ENCODE measurements around the gene NCKAP5.

- no peak for TF ChIP-seq CTCF (IDR thresholded peaks at IDR 0.05; ENCODE audit: low read depth, low read length, missing input control)
- TF ChIP-seq, protein P1, sequence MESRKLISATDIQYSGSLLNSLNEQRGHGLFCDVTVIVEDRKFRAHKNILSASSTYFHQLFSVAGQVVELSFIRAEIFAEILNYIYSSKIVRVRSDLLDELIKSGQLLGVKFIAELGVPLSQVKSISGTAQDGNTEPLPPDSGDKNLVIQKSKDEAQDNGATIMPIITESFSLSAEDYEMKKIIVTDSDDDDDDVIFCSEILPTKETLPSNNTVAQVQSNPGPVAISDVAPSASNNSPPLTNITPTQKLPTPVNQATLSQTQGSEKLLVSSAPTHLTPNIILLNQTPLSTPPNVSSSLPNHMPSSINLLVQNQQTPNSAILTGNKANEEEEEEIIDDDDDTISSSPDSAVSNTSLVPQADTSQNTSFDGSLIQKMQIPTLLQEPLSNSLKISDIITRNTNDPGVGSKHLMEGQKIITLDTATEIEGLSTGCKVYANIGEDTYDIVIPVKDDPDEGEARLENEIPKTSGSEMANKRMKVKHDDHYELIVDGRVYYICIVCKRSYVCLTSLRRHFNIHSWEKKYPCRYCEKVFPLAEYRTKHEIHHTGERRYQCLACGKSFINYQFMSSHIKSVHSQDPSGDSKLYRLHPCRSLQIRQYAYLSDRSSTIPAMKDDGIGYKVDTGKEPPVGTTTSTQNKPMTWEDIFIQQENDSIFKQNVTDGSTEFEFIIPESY (IDR thresholded peaks at IDR 0.05) = no peak
- TF ChIP-seq ATF3 (IDR thresholded peaks at IDR 0.05) = no peak
- TF ChIP-seq FOXA1 (IDR thresholded peaks at IDR 0.05) = no peak
- no peak for TF ChIP-seq HNF4A (conservative IDR thresholded peaks at IDR 0.05)
Observed at GRCh38 chr2:133026536-133027177, 541.6 kb downstream of the NCKAP5 start.
